AG10803 (cell line): ENCODE results near the gene DHH.
"Not testable (repeated sequence)": the region's sequence is repeated elsewhere in the genome, so short reads cannot be mapped to it uniquely, and the experiment has no call there.

Experiments
- DNase-seq: peaks from one replicate; pipeline ENCODE4 v3.0.0; 2010; ENCODE audit warnings: low read depth
- H3K4me3 ChIP-seq: 2 replicates; pipeline ENCODE4 v1.5.1; 2011; ENCODE audit warnings: mild to moderate bottlenecking, low read length, control low read depth
- TF ChIP-seq, protein P1 (sequence below): conservative IDR thresholded peaks from 2 replicates; pipeline ENCODE4 v1.5.1; 2011; ENCODE audit warnings: mild to moderate bottlenecking, low read length, control low read depth, inconsistent platforms

The DHH gene

DNA sequence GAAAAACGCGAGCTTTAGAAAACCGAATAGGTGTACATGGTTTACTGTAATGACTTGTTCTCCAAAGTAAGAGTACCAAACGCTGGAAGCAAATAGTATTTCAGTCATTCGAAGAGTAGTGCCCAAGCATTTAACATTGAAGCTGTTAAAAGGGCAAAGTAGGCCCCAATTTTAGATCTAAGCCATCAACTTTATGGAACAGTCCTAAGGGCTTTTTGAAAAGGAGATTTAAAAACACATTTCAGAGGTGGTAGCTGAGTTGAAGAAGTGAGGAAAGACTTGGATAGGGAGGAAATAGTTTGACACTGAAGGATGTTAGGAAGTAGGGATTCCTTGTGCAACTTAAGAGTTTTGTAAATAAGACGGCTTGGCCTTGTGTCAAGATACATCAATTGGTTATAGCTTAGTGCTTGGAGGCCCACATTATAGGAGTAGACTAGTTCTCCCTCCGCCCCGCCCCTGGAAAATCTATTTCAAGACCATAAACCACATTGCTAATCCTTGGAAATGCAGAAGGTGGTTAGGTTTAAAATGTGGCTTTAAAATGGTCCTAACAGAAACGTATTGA, 37.4 kb upstream of the DHH start:
- TF ChIP-seq, protein P1, sequence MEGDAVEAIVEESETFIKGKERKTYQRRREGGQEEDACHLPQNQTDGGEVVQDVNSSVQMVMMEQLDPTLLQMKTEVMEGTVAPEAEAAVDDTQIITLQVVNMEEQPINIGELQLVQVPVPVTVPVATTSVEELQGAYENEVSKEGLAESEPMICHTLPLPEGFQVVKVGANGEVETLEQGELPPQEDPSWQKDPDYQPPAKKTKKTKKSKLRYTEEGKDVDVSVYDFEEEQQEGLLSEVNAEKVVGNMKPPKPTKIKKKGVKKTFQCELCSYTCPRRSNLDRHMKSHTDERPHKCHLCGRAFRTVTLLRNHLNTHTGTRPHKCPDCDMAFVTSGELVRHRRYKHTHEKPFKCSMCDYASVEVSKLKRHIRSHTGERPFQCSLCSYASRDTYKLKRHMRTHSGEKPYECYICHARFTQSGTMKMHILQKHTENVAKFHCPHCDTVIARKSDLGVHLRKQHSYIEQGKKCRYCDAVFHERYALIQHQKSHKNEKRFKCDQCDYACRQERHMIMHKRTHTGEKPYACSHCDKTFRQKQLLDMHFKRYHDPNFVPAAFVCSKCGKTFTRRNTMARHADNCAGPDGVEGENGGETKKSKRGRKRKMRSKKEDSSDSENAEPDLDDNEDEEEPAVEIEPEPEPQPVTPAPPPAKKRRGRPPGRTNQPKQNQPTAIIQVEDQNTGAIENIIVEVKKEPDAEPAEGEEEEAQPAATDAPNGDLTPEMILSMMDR = no peak
- peak overlapping the region; percentile 62 for H3K4me3 ChIP-seq
- peak; percentile 61 for DNase-seq

DNA sequence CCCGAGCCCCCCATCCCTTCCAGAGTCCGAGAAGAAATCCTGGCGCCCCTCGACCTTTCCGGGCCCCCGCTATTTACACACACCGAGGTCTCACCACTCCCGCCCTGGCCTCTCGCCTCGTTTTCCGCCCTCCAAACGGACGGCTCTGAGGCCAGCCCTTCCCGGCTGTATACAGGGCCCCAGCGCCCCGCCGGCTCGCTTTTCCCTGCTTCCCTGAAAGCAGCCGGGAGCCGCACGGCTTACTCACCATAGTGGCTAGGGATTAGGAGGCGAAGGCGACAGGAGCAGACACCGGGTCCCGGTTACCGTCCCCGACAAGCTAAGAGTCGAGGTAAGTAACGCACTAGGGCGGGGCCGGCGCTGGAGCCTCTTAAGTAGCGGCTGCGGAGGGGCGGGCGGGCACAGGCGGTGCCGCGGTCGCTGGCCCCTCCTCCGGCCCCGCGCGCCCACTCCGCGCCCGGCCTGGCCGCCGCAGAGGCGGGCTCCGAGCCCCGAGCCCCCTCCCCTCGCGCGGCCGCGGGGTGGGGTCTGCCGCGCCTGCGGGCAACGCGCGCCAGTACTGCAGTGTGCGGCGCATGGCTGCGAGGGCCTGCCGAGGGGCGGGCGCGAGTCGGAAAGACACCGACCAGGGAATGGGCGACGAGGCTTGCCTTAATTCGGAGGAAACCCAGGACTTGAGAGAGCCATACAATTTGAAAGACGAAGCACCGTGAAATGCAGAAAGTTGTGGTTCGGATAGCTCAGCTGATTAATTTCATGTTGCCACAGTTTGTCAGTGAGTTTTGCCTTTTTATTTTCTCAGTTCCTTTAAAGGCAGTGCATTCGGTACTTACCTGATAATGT, 36.7 kb upstream of the DHH start, which contains the start of gene TUBA1B:
TSS of gene TUBA1B (minus strand) at position 345 of the 843 bp plus-strand sequence. CDS start at position 250, 95 bp downstream.
- TF ChIP-seq, protein P1 = no peak
- DNase-seq = peak; percentile 85
- peak within 1 kb of the TSS; percentile 98 for H3K4me3 ChIP-seq

DNA sequence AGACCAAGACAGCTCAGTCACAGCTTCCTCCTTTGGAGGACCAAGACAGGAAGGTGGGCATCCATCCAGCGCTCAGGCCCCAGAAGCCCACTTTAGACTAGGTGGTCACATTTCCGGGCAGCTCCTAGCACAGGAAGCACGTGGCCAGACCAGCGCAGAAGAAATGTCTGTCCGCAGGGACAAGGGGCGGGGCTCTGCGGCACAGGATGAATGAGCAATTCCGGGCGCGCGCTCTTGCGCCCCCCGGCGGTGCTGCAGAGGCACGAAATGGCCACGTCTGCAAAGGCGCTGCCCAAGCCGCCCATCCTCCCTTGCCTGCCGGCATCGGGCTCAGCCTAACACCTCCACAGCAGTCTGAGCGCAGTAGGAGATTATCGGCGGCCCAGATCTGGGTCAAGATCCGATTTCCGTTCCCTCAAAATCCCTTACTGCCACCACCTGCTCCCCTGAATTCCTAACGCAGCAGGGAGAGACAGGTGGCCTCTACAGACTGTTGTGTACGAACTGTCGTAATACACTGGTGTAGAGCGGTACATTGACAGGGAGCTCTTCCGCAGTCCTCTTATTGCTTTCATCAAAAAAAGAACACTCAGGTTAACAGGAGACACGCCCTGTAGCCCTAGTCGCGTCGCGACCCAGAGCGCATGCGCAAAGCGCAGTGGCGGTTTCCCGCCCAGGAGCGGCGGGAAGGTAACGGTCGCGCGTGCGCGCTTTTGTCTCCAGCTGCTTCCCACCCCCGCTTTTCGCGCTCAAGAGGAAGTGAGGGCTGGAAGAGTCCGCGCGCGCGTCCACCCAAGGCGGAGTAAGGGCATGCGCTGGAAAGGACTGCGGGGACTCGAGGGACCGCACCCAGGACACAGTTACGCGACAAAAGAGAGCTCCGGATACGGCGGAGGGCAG, 35.8 kb upstream of the DHH start:
- TF ChIP-seq, protein P1 = peak; percentile 81
- H3K4me3 ChIP-seq = peak overlapping the region; percentile 98
- peak; percentile 93 for DNase-seq

GRCh38 chr12:49129332-49130150, 34.9 kb upstream of the DHH start:
- peak overlapping the region; percentile 98 for H3K4me3 ChIP-seq
- DNase-seq = no peak
- TF ChIP-seq, protein P1 = no peak

GRCh38 chr12:49127971-49128370, 33.4 kb upstream of the DHH start:
- not testable (repeated sequence) for DNase-seq, H3K4me3 ChIP-seq

DNA sequence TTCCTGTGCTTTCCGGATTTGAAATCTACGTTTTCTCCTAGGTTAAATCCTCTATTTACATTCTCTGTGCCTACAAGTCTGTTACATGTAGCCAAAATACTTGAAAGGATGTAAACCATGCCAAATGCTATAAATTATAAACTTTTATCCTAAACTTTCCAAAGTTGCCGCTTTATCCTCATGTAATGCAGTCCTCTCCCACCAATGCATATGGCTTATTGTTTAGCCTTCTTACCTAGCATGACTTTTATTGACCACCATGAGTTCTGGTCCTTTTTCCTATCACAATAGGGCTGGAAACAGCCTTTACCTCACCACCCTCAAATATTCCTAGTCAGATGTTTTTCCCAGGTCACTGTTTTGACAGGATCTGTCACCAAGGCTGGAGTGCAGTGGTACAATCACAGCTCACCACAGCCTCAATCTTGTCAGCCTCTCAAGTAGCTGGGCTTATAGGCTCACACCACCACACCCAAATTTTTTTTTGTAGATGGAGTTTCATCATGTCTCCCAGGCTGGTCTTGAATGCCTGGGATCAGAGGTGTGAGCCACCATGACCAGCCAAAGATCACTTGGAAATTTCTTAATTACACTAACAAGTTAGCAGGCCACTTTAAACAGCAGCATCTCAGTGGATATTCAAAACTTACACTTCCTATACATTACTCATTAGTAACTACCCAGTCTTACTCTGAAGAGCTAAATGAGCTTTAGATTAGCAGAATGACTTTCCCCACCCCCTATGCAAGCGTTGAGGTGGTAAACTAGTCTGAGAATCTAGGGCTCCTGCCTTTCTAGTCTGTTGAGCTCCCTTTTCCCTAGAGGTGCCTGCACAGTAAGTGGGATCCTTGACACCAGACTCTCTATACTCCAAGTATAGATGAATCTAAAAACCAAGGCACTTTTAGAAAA, 32.5 kb upstream of the DHH start:
- TF ChIP-seq, protein P1 = no peak
- H3K4me3 ChIP-seq = no peak overlapping the region
- no peak for DNase-seq
